Neural progenitor cell (in vitro differentiated cells): ENCODE measurements around the gene NHEJ1. TPM values are rescaled to one million over a fixed set of nuclear protein-coding genes. Genes with fewer than 3 reads are reported as not detected.
A peak's percentile ranks its signal among the peaks of the same experiment; 100 is the strongest.

Experiments
- DNase-seq: peaks from one replicate; pipeline ENCODE4 v3.0.0-alpha.2; 2016; ENCODE audit warnings: low spot score
- H2AFZ ChIP-seq: fragments of 200-600 bp; sonication (generic); replicated peaks from 2 replicates; pipeline ENCODE4 v1.6.1; 2016; ENCODE audit warnings: antibody characterized with exemption
- H3F3A ChIP-seq: fragments of 200-600 bp; sonication (generic); 2 replicates; pipeline ENCODE4 v1.6.1; 2016; ENCODE audit warnings: antibody characterized with exemption, low read depth
- H3K27ac ChIP-seq: fragments of 200-600 bp; sonication (generic); 2 replicates; pipeline ENCODE4 v1.5.1; 2016; ENCODE audit warnings: mild to moderate bottlenecking
- H3K27me3 ChIP-seq: fragments of 200-600 bp; sonication (generic); 2 replicates; pipeline ENCODE4 v1.6.1; 2016; ENCODE audit warnings: mild to moderate bottlenecking, moderate library complexity
- H3K36me3 ChIP-seq: fragments of 200-600 bp; sonication (generic); 2 replicates; pipeline ENCODE4 v1.5.1; 2016
- H3K4me1 ChIP-seq: fragments of 200-600 bp; sonication (generic); 2 replicates; pipeline ENCODE4 v1.6.1; 2016; ENCODE audit warnings: mixed run types
- H3K4me2 ChIP-seq: fragments of 200-600 bp; sonication (generic); 2 replicates; pipeline ENCODE4 v1.6.1; 2016
- H3K4me3 ChIP-seq: fragments of 200-600 bp; sonication (generic); 2 replicates; pipeline ENCODE4 v1.5.1; 2016
- H3K79me2 ChIP-seq: fragments of 200-600 bp; sonication (generic); 2 replicates; pipeline ENCODE4 v1.6.1; 2016; ENCODE audit warnings: low read depth
- H3K9ac ChIP-seq: fragments of 200-600 bp; sonication (generic); 2 replicates; pipeline ENCODE4 v1.6.1; 2016
- H3K9me3 ChIP-seq: fragments of 200-600 bp; sonication (generic); 2 replicates; pipeline ENCODE4 v1.5.1; 2016; ENCODE audit warnings: low read depth
- H4K20me1 ChIP-seq: fragments of 200-600 bp; sonication (generic); 2 replicates; pipeline ENCODE4 v1.6.1; 2016; ENCODE audit warnings: low read depth
- H3K27ac Mint-ChIP-seq: 3 replicates; pipeline ENCODE4 v1.8.0; 2021; ENCODE audit warnings: mixed read lengths
- H3K27me3 Mint-ChIP-seq: 2 replicates; pipeline ENCODE4 v1.8.0; 2022; ENCODE audit warnings: low read depth, mild to moderate bottlenecking, inconsistent platforms, moderate library complexity, mixed read lengths; ENCODE audit not compliant: insufficient read depth
- H3K36me3 Mint-ChIP-seq: 3 replicates; pipeline ENCODE4 v1.8.0; 2021; ENCODE audit warnings: mixed read lengths
- H3K4me1 Mint-ChIP-seq: 3 replicates; pipeline ENCODE4 v1.8.0; 2021; ENCODE audit warnings: mixed read lengths
- H3K4me3 Mint-ChIP-seq: 3 replicates; pipeline ENCODE4 v1.8.0; 2021; ENCODE audit warnings: mild to moderate bottlenecking, moderate library complexity, mixed read lengths
- H3K9me3 Mint-ChIP-seq: 3 replicates; pipeline ENCODE4 v1.8.0; 2020; ENCODE audit warnings: mixed read lengths
- EZH2 ChIP-seq: fragments of 200-600 bp; sonication (generic); IDR thresholded peaks from 2 replicates; pipeline ENCODE4 v1.6.1; 2017; ENCODE audit warnings: antibody characterized with exemption, mild to moderate bottlenecking, moderate library complexity
- EZH2phosphoT487 ChIP-seq: fragments of 200-600 bp; sonication (generic); IDR thresholded peaks from 2 replicates; pipeline ENCODE4 v1.6.1; 2017; ENCODE audit warnings: antibody characterized with exemption
- total RNA-seq: library from RNA; depleted of rRNA; stranded (reverse); fragments of >200 nt; gene quantifications from 2 replicates; pipeline ENCODE4 v1.2.3, GENCODE V29; 2015; ENCODE audit warnings: low replicate concordance
- TF ChIP-seq, protein P1 (sequence below): fragments of 200-600 bp; sonication (generic); IDR thresholded peaks from 2 replicates; pipeline ENCODE4 v1.5.1; 2017; ENCODE audit warnings: antibody characterized with exemption, mild to moderate bottlenecking

Gene NHEJ1, protein sequence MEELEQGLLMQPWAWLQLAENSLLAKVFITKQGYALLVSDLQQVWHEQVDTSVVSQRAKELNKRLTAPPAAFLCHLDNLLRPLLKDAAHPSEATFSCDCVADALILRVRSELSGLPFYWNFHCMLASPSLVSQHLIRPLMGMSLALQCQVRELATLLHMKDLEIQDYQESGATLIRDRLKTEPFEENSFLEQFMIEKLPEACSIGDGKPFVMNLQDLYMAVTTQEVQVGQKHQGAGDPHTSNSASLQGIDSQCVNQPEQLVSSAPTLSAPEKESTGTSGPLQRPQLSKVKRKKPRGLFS
- total RNA-seq, result 23.9 and 25.5 TPM in 2 replicates

DNA sequence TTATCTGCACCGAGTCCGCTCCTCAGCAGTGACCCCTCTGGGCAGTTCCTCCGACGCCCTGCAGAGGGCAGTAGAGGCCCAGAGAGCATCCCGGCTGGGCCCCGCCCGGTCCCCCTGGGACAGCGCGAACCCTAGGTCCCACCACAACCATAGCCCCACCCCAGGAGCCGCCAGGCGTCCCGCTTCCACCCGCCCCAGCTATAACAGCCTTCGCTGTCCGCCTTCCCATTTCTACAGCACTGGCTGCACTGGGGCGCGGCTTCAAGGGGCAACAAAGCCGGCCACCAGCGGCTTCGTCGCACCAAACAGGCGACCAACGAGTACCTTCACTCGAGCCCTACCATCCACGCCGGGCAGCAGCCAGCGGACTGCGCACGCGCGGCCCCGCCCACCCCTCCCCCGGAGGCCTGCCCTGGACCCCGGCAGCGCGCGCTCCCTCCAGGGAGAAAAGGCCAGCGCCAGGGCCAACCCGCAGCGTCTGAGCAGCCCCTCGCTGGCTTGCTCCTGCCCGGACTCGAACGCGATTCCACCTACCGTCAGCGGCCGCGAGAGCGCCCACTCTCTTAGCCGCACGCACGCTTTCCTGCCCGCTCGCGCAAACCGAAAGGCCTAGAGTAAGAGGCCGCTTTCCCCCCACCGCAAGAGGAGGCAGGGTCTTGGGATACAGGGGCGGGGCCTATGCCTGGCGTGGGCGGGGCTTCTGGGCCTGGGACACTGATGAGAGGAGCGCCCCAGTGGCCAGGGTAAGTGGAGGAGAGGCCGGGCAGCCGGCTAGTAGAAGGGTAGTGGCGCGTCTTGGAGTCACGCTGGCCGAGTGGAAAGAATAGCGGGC lies at the start of gene NHEJ1:
Gene NHEJ1, minus strand, starts transcription at position 630 of the 832 bp plus-strand sequence. CDS start 2,453 bp downstream, outside the sequence.
- peaks cover 14% of the 10 kb centered on the region for H3K4me1 Mint-ChIP-seq
- Histone ChIP-seq H3K9me3 (no peaks in the 10 kb centered on the region), H3K27ac (peak within 1 kb of the TSS; percentile 73), H3K79me2 (no peaks in the 10 kb centered on the region), H3K4me1 (peaks cover 8% of the 10 kb centered on the region), H3K9ac (peak within 1 kb of the TSS; percentile 61), H3F3A (peaks cover 27% of the 10 kb centered on the region), H3K4me2 (peak within 1 kb of the TSS; percentile 88), H3K27me3 (peaks cover 10% of the 10 kb centered on the region), H2AFZ (peak within 1 kb of the TSS; percentile 86), H3K4me3 (peak within 1 kb of the TSS; percentile 67), H3K36me3 (no peaks in the 10 kb centered on the region), H4K20me1 (peaks cover 27% of the 10 kb centered on the region)
- H3K27ac Mint-ChIP-seq, result peak within 1 kb of the TSS; percentile 98
- H3K4me3 Mint-ChIP-seq, result peak within 1 kb of the TSS; percentile 93
- H3K27me3 Mint-ChIP-seq, result no peaks in the 10 kb centered on the region
- peaks cover 3% of the 10 kb centered on the region for H3K36me3 Mint-ChIP-seq
- no peaks in the 10 kb centered on the region for H3K9me3 Mint-ChIP-seq
- TF ChIP-seq, protein P1, sequence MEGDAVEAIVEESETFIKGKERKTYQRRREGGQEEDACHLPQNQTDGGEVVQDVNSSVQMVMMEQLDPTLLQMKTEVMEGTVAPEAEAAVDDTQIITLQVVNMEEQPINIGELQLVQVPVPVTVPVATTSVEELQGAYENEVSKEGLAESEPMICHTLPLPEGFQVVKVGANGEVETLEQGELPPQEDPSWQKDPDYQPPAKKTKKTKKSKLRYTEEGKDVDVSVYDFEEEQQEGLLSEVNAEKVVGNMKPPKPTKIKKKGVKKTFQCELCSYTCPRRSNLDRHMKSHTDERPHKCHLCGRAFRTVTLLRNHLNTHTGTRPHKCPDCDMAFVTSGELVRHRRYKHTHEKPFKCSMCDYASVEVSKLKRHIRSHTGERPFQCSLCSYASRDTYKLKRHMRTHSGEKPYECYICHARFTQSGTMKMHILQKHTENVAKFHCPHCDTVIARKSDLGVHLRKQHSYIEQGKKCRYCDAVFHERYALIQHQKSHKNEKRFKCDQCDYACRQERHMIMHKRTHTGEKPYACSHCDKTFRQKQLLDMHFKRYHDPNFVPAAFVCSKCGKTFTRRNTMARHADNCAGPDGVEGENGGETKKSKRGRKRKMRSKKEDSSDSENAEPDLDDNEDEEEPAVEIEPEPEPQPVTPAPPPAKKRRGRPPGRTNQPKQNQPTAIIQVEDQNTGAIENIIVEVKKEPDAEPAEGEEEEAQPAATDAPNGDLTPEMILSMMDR, result peak; percentile 96
- TF ChIP-seq EZH2phosphoT487 (peak; percentile 16), EZH2 (peak; percentile 15)
- peak; percentile 95 for DNase-seq

DNA sequence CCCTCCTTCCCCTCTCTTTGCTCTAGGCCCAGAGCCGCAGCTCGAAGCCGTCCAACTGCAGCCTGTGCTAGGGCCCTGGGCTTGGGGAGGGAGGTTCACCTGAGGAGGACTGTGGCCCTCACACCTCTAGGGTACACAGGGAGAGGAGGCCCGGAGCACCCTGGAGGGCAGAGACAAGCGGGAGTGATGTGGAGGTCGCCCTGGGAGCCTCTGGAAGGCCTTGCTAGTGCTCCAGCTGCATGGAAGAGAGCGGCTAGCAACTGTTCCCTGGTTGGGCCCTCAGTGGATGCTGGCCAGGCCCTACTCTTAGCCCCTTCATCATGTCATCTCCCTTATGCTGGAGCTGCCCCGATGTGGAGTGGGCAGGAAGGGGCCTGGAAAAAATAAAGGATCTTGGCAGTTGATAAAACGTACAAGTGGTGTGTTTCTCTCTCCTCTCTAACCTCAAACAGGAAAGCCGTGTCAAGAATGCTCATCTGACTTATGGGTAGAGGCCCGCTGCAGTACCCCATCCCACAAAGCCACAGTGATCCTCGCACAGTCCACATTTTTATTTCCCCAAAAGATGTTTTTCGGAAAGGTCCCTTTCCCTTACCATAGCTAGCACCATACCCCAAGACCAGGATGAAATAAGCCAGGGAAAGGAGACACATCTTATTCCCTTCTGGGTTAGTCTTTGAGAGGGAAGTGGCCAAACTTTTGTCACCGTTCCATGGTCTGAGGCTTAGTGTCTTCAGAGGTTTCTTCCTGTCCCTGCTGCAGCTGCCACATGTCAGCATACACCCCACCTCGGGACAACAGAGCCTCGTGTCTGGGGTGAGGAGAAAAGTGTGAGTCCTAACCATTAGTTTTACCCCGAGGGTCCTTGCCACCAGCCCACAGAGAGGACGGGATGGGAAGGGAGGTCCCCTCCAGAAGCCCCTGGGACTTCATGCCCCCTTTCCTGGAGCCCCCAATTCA lies 48.9 kb upstream of the NHEJ1 start:
- Mint-ChIP-seq H3K27ac (peak overlapping the region; percentile 21), H3K36me3 (peaks cover 12% of the 10 kb centered on the region), H3K4me1 (peaks cover 19% of the 10 kb centered on the region), H3K4me3 (peak overlapping the region; percentile 43), H3K27me3 (peaks cover 5% of the 10 kb centered on the region), H3K9me3 (no peaks in the 10 kb centered on the region)
- Histone ChIP-seq H3K9ac (no peak overlapping the region), H3K36me3 (no peaks in the 10 kb centered on the region), H3K4me3 (no peak overlapping the region), H4K20me1 (no peaks in the 10 kb centered on the region), H3K27me3 (no peaks in the 10 kb centered on the region), H2AFZ (no peak overlapping the region), H3K9me3 (no peaks in the 10 kb centered on the region), H3K4me1 (peaks cover 7% of the 10 kb centered on the region), H3F3A (peaks cover 22% of the 10 kb centered on the region), H3K4me2 (no peak overlapping the region), H3K79me2 (no peaks in the 10 kb centered on the region), H3K27ac (no peak overlapping the region)
- no peak for TF ChIP-seq EZH2
- TF ChIP-seq EZH2phosphoT487, result no peak
- TF ChIP-seq, protein P1, result no peak
- no peak for DNase-seq
